GM23338 (cell line): ENCODE measurements around the gene FHIT. TPM values are rescaled to one million over a fixed set of nuclear protein-coding genes. Genes with fewer than 3 reads are reported as not detected.

Experiments
- ATAC-seq: fragments of 200-7000 bp; cut with Tn5 transposase; 3 replicates; pipeline ENCODE4 v1.9.1; 2020
- DNase-seq: peaks from one replicate; pipeline ENCODE4 v3.0.0-alpha.2; 2015; ENCODE audit warnings: low spot score
- H2AFZ ChIP-seq: fragments of 200-600 bp; sonication (generic); 2 replicates; pipeline ENCODE4 v1.8.0; 2016; ENCODE audit warnings: antibody characterized with exemption, mild to moderate bottlenecking, moderate library complexity
- H3F3A ChIP-seq: fragments of 200-600 bp; sonication (generic); replicated peaks from 2 replicates; pipeline ENCODE4 v1.8.0; 2017; ENCODE audit warnings: antibody characterized with exemption, mixed run types, low read depth
- H3K27ac ChIP-seq: fragments of 200-600 bp; sonication (generic); 2 replicates; pipeline ENCODE4 v1.6.1; 2016; ENCODE audit warnings: low read depth
- H3K27me3 ChIP-seq: fragments of 200-600 bp; sonication (generic); 2 replicates; pipeline ENCODE4 v1.8.0; 2016; ENCODE audit warnings: mild to moderate bottlenecking, mixed run types, moderate library complexity; ENCODE audit not compliant: insufficient read depth
- H3K36me3 ChIP-seq: fragments of 200-600 bp; sonication (generic); 2 replicates; pipeline ENCODE4 v1.8.0; 2016; ENCODE audit warnings: mild to moderate bottlenecking; ENCODE audit not compliant: insufficient read depth
- H3K4me1 ChIP-seq: fragments of 200-600 bp; sonication (generic); 2 replicates; pipeline ENCODE4 v1.8.0; 2016; ENCODE audit warnings: mild to moderate bottlenecking, moderate library complexity; ENCODE audit not compliant: insufficient read depth
- H3K4me2 ChIP-seq: fragments of 200-600 bp; sonication (generic); 2 replicates; pipeline ENCODE4 v1.7.1; 2017; ENCODE audit warnings: mixed run types
- H3K4me3 ChIP-seq: fragments of 200-600 bp; sonication (generic); 2 replicates; pipeline ENCODE4 v1.6.1; 2016; ENCODE audit warnings: mixed run types
- H3K79me2 ChIP-seq: fragments of 200-600 bp; sonication (generic); replicated peaks from 2 replicates; pipeline ENCODE4 v1.8.0; 2017; ENCODE audit warnings: mild to moderate bottlenecking; ENCODE audit not compliant: insufficient read depth
- H3K9me2 ChIP-seq: fragments of 200-600 bp; sonication (generic); 2 replicates; pipeline ENCODE4 v1.8.0; 2017; ENCODE audit not compliant: insufficient read depth
- H4K20me1 ChIP-seq: fragments of 200-600 bp; sonication (generic); replicated peaks from 2 replicates; pipeline ENCODE4 v1.8.0; 2017; ENCODE audit warnings: mild to moderate bottlenecking; ENCODE audit not compliant: insufficient read depth
- H3K27ac Mint-ChIP-seq: 2 replicates; pipeline ENCODE4 v1.8.0; 2020; ENCODE audit warnings: inconsistent platforms, mild to moderate bottlenecking, moderate library complexity, mixed read lengths
- H3K27me3 Mint-ChIP-seq: 3 replicates; pipeline ENCODE4 v1.8.0; 2022; ENCODE audit warnings: low read depth, mild to moderate bottlenecking, moderate library complexity, mixed read lengths, inconsistent platforms; ENCODE audit not compliant: insufficient read depth, poor library complexity
- H3K36me3 Mint-ChIP-seq: 3 replicates; pipeline ENCODE4 v1.8.0; 2021; ENCODE audit warnings: low read depth, mild to moderate bottlenecking, inconsistent platforms, moderate library complexity, mixed read lengths
- H3K4me1 Mint-ChIP-seq: 3 replicates; pipeline ENCODE4 v1.8.0; 2020; ENCODE audit warnings: mild to moderate bottlenecking, inconsistent platforms, mixed read lengths
- H3K4me3 Mint-ChIP-seq: 3 replicates; pipeline ENCODE4 v1.8.0; 2021; ENCODE audit warnings: moderate library complexity, mild to moderate bottlenecking, inconsistent platforms, mixed read lengths
- H3K9me3 Mint-ChIP-seq: 3 replicates; pipeline ENCODE4 v1.8.0; 2020; ENCODE audit warnings: moderate library complexity, mild to moderate bottlenecking, inconsistent platforms, mixed read lengths
- CREB1 ChIP-seq: fragments of 250-450 bp; sonication (Bioruptor Pico); IDR thresholded peaks from 2 replicates; pipeline ENCODE4 v1.5.0; 2020; ENCODE audit warnings: low read depth, mild to moderate bottlenecking, moderate library complexity
- ETS1 ChIP-seq: IDR thresholded peaks from 2 replicates; pipeline ENCODE4 v1.6.1; 2016; ENCODE audit warnings: antibody characterized with exemption
- EZH2 ChIP-seq: fragments of 200-600 bp; sonication (generic); IDR thresholded peaks from one replicate; pipeline ENCODE4 v1.8.0; 2017; ENCODE audit warnings: antibody characterized with exemption, mild to moderate bottlenecking, low read depth; ENCODE audit not compliant: unreplicated experiment
- EZH2phosphoT487 ChIP-seq: fragments of 200-600 bp; sonication (generic); IDR thresholded peaks from one replicate; pipeline ENCODE4 v1.8.1; 2018; ENCODE audit warnings: antibody characterized with exemption; ENCODE audit not compliant: unreplicated experiment
- JUNB ChIP-seq: IDR thresholded peaks from one replicate; pipeline ENCODE4 v1.6.1; 2016; ENCODE audit warnings: antibody characterized with exemption; ENCODE audit not compliant: unreplicated experiment
- NANOG ChIP-seq: IDR thresholded peaks from 2 replicates; pipeline ENCODE4 v1.6.1; 2016; ENCODE audit warnings: antibody characterized with exemption, borderline replicate concordance
- POLR2AphosphoS5 ChIP-seq: IDR thresholded peaks from 2 replicates; pipeline ENCODE4 v1.6.1; 2016; ENCODE audit warnings: antibody characterized with exemption, low read depth
- REST ChIP-seq: IDR thresholded peaks from one replicate; pipeline ENCODE4 v1.6.1; 2018; ENCODE audit warnings: antibody characterized with exemption; ENCODE audit not compliant: unreplicated experiment
- STAT1 ChIP-seq: IDR thresholded peaks from one replicate; pipeline ENCODE4 v1.6.1; 2016; ENCODE audit warnings: antibody characterized with exemption; ENCODE audit not compliant: unreplicated experiment
- ZNF331 ChIP-seq: fragments of 250-450 bp; sonication (Bioruptor Pico); IDR thresholded peaks from 2 replicates; pipeline ENCODE4 v1.5.0; 2020; ENCODE audit warnings: low read depth, mild to moderate bottlenecking, moderate library complexity
- polyA plus RNA-seq: library from polyadenylated mRNA; unstranded; fragments of >200 nt; fragmentation: Nextera tagmentation; extraction: Ambion mirVana; gene quantifications from 2 replicates; pipeline ENCODE4 v1.2.1, GENCODE V29; 2016
- total RNA-seq: library from RNA; depleted of rRNA; stranded (reverse); fragments of >200 nt; shearing (Covaris generic); gene quantifications from 2 replicates; pipeline ENCODE4 v1.2.3, GENCODE V29; 2014
- TF ChIP-seq, protein P1 (sequence below), 2 experiments: fragments of 200-600 bp in 1 of 2; sonication (generic) in 1 of 2; conservative IDR thresholded peaks; 2 replicates each; pipeline versions ENCODE4 v1.5.1 to v1.6.1; 2016 to 2017; ENCODE audit warnings: antibody characterized with exemption in 2 of 2, low read depth in 2 of 2, mild to moderate bottlenecking in 2 of 2, moderate library complexity in 1 of 2

The FHIT gene
- total and polyA plus RNA-seq, 2 experiments from 2014 or later = 3.0 to 8.3 TPM

- Histone ChIP-seq H3K4me2 (no peak overlapping the region), H3K36me3 (no peaks in the 10 kb centered on the region), H3K27me3 (no peaks in the 10 kb centered on the region), H3K27ac (no peak overlapping the region), H3K4me1 (no peaks in the 10 kb centered on the region; the same call in 1 of the 2 replicates), H3F3A (no peaks in the 10 kb centered on the region), H3K9me2 (no peaks in the 10 kb centered on the region), H2AFZ (no peak overlapping the region), H3K4me3 (no peak overlapping the region), H3K79me2 (no peaks in the 10 kb centered on the region), H4K20me1 (no peaks in the 10 kb centered on the region)
- no peak for ATAC-seq
- H3K4me3 Mint-ChIP-seq = no peak overlapping the region
- no peaks in the 10 kb centered on the region for H3K36me3 Mint-ChIP-seq
- peaks cover 9% of the 10 kb centered on the region for H3K4me1 Mint-ChIP-seq
- no peaks in the 10 kb centered on the region for H3K9me3 Mint-ChIP-seq
- no peak for DNase-seq
- TF ChIP-seq CREB1 (CRISPR knock-in tag) (no peak), ETS1 (no peak), ZNF331 (CRISPR knock-in tag) (no peak), NANOG (no peak)
- no peak overlapping the region for H3K27ac Mint-ChIP-seq
- H3K27me3 Mint-ChIP-seq = peaks cover 4% of the 10 kb centered on the region
Measured at GRCh38 chr3:60178931-60179653, 1072.2 kb downstream of the FHIT start.

DNA sequence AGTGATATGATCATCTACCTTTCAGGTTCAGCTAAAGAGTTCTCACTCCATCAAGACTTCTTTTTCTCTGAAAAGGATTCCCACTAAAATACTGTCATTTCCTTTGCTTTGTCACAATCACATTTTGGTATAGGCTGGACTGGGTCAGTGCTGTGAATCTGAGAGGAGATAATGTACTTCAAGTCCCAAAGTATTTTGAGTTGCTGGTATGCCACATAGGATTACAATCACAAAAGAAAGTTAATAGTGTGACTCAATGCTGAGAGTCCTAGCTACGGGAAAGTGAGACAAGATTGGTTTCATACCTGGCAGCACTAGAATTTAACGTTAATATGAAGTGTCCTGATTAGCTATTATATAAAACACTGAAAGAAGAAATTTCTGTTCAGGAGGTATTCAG lies 1073.5 kb downstream of the FHIT start:
- Mint-ChIP-seq H3K36me3 (no peaks in the 10 kb centered on the region), H3K4me3 (no peak overlapping the region), H3K27ac (no peak overlapping the region), H3K9me3 (no peaks in the 10 kb centered on the region), H3K4me1 (peaks cover 9% of the 10 kb centered on the region), H3K27me3 (peaks cover 4% of the 10 kb centered on the region)
- Histone ChIP-seq H3K36me3 (no peaks in the 10 kb centered on the region), H3K27ac (no peak overlapping the region), H3F3A (no peaks in the 10 kb centered on the region), H3K79me2 (no peaks in the 10 kb centered on the region), H3K4me2 (no peak overlapping the region), H3K4me1 (no peaks in the 10 kb centered on the region; the same call in 1 of the 2 replicates), H3K9me2 (no peaks in the 10 kb centered on the region), H4K20me1 (no peaks in the 10 kb centered on the region), H3K27me3 (no peaks in the 10 kb centered on the region), H3K4me3 (no peak overlapping the region), H2AFZ (no peak overlapping the region)
- ATAC-seq (no peak), DNase-seq (no peak)
- TF ChIP-seq JUNB (no peak), REST (no peak), EZH2 (no peak), STAT1 (no peak), NANOG (no peak), EZH2phosphoT487 (no peak), POLR2AphosphoS5 (no peak), CREB1 (CRISPR knock-in tag) (no peak), ETS1 (no peak)
- TF ChIP-seq, protein P1, sequence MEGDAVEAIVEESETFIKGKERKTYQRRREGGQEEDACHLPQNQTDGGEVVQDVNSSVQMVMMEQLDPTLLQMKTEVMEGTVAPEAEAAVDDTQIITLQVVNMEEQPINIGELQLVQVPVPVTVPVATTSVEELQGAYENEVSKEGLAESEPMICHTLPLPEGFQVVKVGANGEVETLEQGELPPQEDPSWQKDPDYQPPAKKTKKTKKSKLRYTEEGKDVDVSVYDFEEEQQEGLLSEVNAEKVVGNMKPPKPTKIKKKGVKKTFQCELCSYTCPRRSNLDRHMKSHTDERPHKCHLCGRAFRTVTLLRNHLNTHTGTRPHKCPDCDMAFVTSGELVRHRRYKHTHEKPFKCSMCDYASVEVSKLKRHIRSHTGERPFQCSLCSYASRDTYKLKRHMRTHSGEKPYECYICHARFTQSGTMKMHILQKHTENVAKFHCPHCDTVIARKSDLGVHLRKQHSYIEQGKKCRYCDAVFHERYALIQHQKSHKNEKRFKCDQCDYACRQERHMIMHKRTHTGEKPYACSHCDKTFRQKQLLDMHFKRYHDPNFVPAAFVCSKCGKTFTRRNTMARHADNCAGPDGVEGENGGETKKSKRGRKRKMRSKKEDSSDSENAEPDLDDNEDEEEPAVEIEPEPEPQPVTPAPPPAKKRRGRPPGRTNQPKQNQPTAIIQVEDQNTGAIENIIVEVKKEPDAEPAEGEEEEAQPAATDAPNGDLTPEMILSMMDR (conservative IDR thresholded peaks at IDR 0.05; ENCODE audit: low read depth in 2 of 2) = no peak
